ENCODE results near the gene DEDD2.

DEDD2 gene

GRCh38 chr19:42176649-42176989, 40.9 kb downstream of the DEDD2 start:
- no peak for DNase-seq (ENCODE audit: low read depth)
- H3K4me3 ChIP-seq (ENCODE audit: control insufficient read depth, low read depth, low read length), result peak overlapping the region; percentile 60
- TF ChIP-seq, protein P1, sequence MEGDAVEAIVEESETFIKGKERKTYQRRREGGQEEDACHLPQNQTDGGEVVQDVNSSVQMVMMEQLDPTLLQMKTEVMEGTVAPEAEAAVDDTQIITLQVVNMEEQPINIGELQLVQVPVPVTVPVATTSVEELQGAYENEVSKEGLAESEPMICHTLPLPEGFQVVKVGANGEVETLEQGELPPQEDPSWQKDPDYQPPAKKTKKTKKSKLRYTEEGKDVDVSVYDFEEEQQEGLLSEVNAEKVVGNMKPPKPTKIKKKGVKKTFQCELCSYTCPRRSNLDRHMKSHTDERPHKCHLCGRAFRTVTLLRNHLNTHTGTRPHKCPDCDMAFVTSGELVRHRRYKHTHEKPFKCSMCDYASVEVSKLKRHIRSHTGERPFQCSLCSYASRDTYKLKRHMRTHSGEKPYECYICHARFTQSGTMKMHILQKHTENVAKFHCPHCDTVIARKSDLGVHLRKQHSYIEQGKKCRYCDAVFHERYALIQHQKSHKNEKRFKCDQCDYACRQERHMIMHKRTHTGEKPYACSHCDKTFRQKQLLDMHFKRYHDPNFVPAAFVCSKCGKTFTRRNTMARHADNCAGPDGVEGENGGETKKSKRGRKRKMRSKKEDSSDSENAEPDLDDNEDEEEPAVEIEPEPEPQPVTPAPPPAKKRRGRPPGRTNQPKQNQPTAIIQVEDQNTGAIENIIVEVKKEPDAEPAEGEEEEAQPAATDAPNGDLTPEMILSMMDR (IDR thresholded peaks at IDR 0.05; ENCODE audit: control insufficient read depth, insufficient read depth, low read depth, low read length, missing control alignments), result no peak

GRCh38 chr19:42175952-42176648, 41.4 kb downstream of the DEDD2 start:
- peak overlapping the region; percentile 60 for H3K4me3 ChIP-seq (ENCODE audit: control insufficient read depth, low read depth, low read length)
- DNase-seq (ENCODE audit: low read depth), result no peak
- TF ChIP-seq, protein P1 (IDR thresholded peaks at IDR 0.05; ENCODE audit: control insufficient read depth, insufficient read depth, low read depth, low read length, missing control alignments), result no peak

- TF ChIP-seq, protein P1 (IDR thresholded peaks at IDR 0.05; ENCODE audit: control insufficient read depth, insufficient read depth, low read depth, low read length, missing control alignments), result no peak
- no peak overlapping the region for H3K4me3 ChIP-seq (ENCODE audit: control insufficient read depth, low read depth, low read length)
- no peak for DNase-seq (ENCODE audit: low read depth)
Measured at GRCh38 chr19:42174958-42175734, 42.3 kb downstream of the DEDD2 start.

- TF ChIP-seq, protein P1 (IDR thresholded peaks at IDR 0.05; ENCODE audit: control insufficient read depth, insufficient read depth, low read depth, low read length, missing control alignments), result no peak
- DNase-seq (ENCODE audit: low read depth), result no peak
- H3K4me3 ChIP-seq (ENCODE audit: control insufficient read depth, low read depth, low read length), result no peak overlapping the region
Measured at GRCh38 chr19:42174188-42174587, 43.3 kb downstream of the DEDD2 start.

- TF ChIP-seq, protein P1 (IDR thresholded peaks at IDR 0.05; ENCODE audit: control insufficient read depth, insufficient read depth, low read depth, low read length, missing control alignments), result no peak
- no peak overlapping the region for H3K4me3 ChIP-seq (ENCODE audit: control insufficient read depth, low read depth, low read length)
- no peak for DNase-seq (ENCODE audit: low read depth)
Measured at GRCh38 chr19:42173695-42174094, 43.8 kb downstream of the DEDD2 start.

DNA sequence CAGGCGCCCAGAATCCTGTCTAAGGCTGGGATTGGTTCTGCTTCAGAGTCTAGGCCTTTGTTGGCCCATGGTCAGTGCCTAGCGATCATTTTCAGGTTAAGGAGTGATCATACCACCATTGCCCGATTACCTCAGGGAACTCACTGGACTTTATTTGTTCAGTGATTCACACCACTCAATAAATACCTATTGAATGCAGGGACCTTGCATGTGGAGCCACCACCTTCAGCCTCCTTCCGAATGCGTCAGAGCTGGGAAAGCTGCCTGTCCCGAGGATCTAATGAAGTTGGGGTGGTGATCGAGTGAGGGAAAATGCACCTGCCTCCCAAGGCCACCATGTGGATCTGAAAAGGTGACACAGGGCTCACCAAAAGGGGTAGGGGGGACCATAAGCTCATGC, 45.2 kb downstream of the DEDD2 start:
- no peak for DNase-seq (ENCODE audit: low read depth)
- H3K4me3 ChIP-seq (ENCODE audit: control insufficient read depth, low read depth, low read length), result no peak overlapping the region
- TF ChIP-seq, protein P1 (IDR thresholded peaks at IDR 0.05; ENCODE audit: control insufficient read depth, insufficient read depth, low read depth, low read length, missing control alignments), result no peak
